GM12872 (cell line): ENCODE data around the gene SIPA1L3.

Source experiments
- TF ChIP-seq, protein P1 (sequence below): IDR thresholded peaks from 3 replicates; pipeline ENCODE4 v1.5.1; 2011; ENCODE audit warnings: low read depth, mild to moderate bottlenecking, low read length, moderate library complexity; ENCODE audit not compliant: insufficient read depth

Gene SIPA1L3

DNA sequence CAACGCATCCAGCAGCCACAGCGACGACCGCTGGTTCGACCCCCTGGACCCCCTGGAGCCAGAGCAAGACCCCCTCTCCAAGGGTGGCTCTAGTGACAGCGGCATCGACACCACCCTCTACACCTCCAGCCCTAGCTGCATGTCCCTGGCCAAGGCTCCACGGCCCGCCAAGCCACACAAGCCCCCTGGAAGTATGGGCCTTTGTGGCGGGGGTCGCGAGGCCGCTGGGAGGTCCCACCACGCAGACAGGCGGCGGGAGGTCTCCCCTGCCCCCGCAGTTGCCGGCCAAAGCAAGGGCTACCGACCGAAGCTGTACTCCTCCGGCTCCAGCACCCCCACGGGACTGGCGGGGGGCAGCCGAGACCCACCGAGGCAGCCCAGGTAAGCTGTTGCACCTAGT, 257.5 kb downstream of the SIPA1L3 start:
- TF ChIP-seq, protein P1, sequence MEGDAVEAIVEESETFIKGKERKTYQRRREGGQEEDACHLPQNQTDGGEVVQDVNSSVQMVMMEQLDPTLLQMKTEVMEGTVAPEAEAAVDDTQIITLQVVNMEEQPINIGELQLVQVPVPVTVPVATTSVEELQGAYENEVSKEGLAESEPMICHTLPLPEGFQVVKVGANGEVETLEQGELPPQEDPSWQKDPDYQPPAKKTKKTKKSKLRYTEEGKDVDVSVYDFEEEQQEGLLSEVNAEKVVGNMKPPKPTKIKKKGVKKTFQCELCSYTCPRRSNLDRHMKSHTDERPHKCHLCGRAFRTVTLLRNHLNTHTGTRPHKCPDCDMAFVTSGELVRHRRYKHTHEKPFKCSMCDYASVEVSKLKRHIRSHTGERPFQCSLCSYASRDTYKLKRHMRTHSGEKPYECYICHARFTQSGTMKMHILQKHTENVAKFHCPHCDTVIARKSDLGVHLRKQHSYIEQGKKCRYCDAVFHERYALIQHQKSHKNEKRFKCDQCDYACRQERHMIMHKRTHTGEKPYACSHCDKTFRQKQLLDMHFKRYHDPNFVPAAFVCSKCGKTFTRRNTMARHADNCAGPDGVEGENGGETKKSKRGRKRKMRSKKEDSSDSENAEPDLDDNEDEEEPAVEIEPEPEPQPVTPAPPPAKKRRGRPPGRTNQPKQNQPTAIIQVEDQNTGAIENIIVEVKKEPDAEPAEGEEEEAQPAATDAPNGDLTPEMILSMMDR, result no peak

GRCh38 chr19:38165335-38165734, 258.3 kb downstream of the SIPA1L3 start:
- TF ChIP-seq, protein P1, result no peak

- TF ChIP-seq, protein P1, result no peak
Measured at GRCh38 chr19:38168637-38169036, 261.6 kb downstream of the SIPA1L3 start.

DNA sequence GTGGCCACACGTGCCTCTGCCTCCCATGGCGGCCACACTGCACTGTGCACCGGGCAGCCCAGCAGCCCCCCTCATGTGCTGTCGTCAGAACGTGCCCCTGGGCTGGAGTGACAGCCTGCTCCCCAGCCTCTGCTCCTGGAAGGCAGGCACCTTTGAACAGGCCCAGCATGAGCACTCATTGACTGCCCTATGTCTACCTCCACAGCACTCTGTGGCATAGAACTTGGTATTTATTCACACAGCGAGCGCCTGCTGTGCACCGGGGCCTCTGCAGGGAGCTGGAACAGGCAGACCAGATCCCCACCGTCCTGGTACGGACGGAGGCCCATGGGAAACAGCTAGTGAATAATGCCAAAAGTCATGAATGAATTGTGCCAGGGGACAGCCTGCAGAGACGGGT, 263.3 kb downstream of the SIPA1L3 start:
- TF ChIP-seq, protein P1, result no peak

- TF ChIP-seq, protein P1, result no peak
Measured at GRCh38 chr19:38172001-38172400, 265.0 kb downstream of the SIPA1L3 start.

- TF ChIP-seq, protein P1, result no peak
Measured at GRCh38 chr19:38173291-38174041, 266.5 kb downstream of the SIPA1L3 start.

- TF ChIP-seq, protein P1, result no peak
Measured at GRCh38 chr19:38175422-38175821, 268.4 kb downstream of the SIPA1L3 start.

DNA sequence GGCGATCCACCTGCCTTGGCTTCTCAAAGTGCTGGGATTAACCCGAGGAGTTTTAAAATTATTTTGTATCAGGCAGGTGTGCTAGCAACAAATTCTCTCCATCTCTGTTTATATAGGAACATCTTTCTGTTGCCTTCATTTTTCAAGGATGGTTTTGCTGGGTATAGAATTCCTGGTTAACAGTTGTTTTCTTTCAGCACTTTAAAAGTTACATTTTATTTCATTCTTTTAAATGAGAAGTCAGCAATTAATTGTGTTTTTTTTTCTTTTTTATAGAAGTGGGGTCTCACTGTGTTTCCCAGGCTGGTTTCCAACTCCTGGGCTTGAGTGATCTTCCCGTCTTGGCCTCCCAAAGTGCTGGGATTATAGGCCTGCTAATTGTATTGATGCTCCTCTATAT, 273.1 kb downstream of the SIPA1L3 start:
- TF ChIP-seq, protein P1, result no peak
